Uterus (tissue), 4 donors: ENCODE data around the gene HMHB1. TPM values are rescaled to one million over a fixed set of nuclear protein-coding genes. Genes with fewer than 3 reads are reported as not detected.

ENCODE experiments used
- DNase-seq, 2 donors: peaks; one replicate each; pipeline ENCODE4 v3.0.0-alpha.2; 2019 to 2020
- H3K27ac ChIP-seq, 2 donors: fragments of 200-600 bp; sonication (generic); 1 replicate in 1 of 2; 2 replicates in 1 of 2; pipeline ENCODE4 v1.5.1; 2016 to 2018
- H3K27me3 ChIP-seq, 2 donors: fragments of 200-600 bp; sonication (generic); one replicate each; pipeline ENCODE4 v1.5.1; 2018 to 2019; ENCODE audit warnings: control low read depth in 1 of 2
- H3K36me3 ChIP-seq, 2 donors: fragments of 200-600 bp; sonication (generic); one replicate each; pipeline ENCODE4 v1.5.1; 2019; ENCODE audit warnings: control low read depth in 1 of 2
- H3K4me1 ChIP-seq, 2 donors: fragments of 200-600 bp; sonication (generic); one replicate each; pipeline ENCODE4 v1.5.1; 2018 to 2019; ENCODE audit warnings: control low read depth in 1 of 2
- H3K4me3 ChIP-seq, 2 donors: fragments of 200-600 bp; sonication (generic); 1 replicate in 1 of 2; 2 replicates in 1 of 2; pipeline ENCODE4 v1.5.1; 2018 to 2019; ENCODE audit warnings: mild to moderate bottlenecking in 1 of 2
- H3K9me3 ChIP-seq, 2 donors: fragments of 200-600 bp; sonication (generic); one replicate each; pipeline ENCODE4 v1.5.1; 2019; ENCODE audit warnings: control low read depth in 1 of 2
- CTCF ChIP-seq, 4 experiments: fragments of 200-600 bp in 2 of 4; fragments of 450-650 bp in 2 of 4; sonication (generic) in 2 of 4; IDR thresholded peaks; one replicate each; pipeline ENCODE4 v1.5.1; 2016 to 2019; ENCODE audit warnings: antibody characterized with exemption in 4 of 4, mild to moderate bottlenecking in 2 of 4, moderate library complexity in 1 of 4
- POLR2A ChIP-seq, 2 donors: fragments of 450-650 bp; IDR thresholded peaks; one replicate each; pipeline ENCODE4 v1.6.1; 2016; ENCODE audit warnings: antibody characterized with exemption in 2 of 2, mild to moderate bottlenecking in 1 of 2, moderate library complexity in 1 of 2
- intact Hi-C: fragments of 100-400 bp; cut with DNase I; formaldehyde crosslinking; loops from one replicate; pipeline ENCODE4 v1.15.1; 2023; ENCODE audit warnings: low total_unique reads
- total RNA-seq, 4 donors: library from RNA; depleted of rRNA in 3 of 4; stranded (reverse); fragments of >200 nt in 3 of 4; gene quantifications; one replicate each; pipeline versions ENCODE4 v1.1.0 to v1.2.4, GENCODE V29; 2014 to 2023
- donor health status: DM: yes; HTN: yes; CAD: no.

The HMHB1 gene
- total RNA-seq, 4 donors from 2014 or later: not detected

- no peak overlapping the region for H3K27ac ChIP-seq
- peaks cover 0 to 3% of the 10 kb centered on the region in 2 donors for H3K4me1 ChIP-seq
- H3K27me3 ChIP-seq: no peaks in the 10 kb centered on the region
- TF ChIP-seq CTCF (IDR thresholded peaks at IDR 0.05) (no peak), POLR2A (IDR thresholded peaks at IDR 0.05) (no peak)
- intact Hi-C loops: no loop called here
- H3K9me3 ChIP-seq: no peaks in the 10 kb centered on the region
- no peak overlapping the region for H3K4me3 ChIP-seq
- no peaks in the 10 kb centered on the region for H3K36me3 ChIP-seq
- no peak for DNase-seq
Observed at GRCh38 chr5:143791848-143792731, 19.9 kb upstream of the HMHB1 start.

- Histone ChIP-seq H3K9me3 (no peaks in the 10 kb centered on the region), H3K4me3 (no peak overlapping the region), H3K27ac (no peak overlapping the region), H3K27me3 (no peaks in the 10 kb centered on the region), H3K36me3 (no peaks in the 10 kb centered on the region), H3K4me1 (peaks cover 0 to 3% of the 10 kb centered on the region in 2 donors)
- intact Hi-C loops: no loop called here
- TF ChIP-seq POLR2A (IDR thresholded peaks at IDR 0.05) (no peak), CTCF (IDR thresholded peaks at IDR 0.05) (no peak)
- no peak for DNase-seq
Observed at GRCh38 chr5:143793249-143793648, 18.7 kb upstream of the HMHB1 start.

GRCh38 chr5:143796125-143796524 is 15.8 kb upstream of the HMHB1 start:
- no peaks in the 10 kb centered on the region for H3K27me3 ChIP-seq
- TF ChIP-seq POLR2A (IDR thresholded peaks at IDR 0.05) (no peak), CTCF (IDR thresholded peaks at IDR 0.05) (no peak)
- no peak overlapping the region for H3K4me3 ChIP-seq
- intact Hi-C loops: no loop called here
- peaks cover 0 to 3% of the 10 kb centered on the region in 2 donors for H3K4me1 ChIP-seq
- H3K36me3 ChIP-seq: no peaks in the 10 kb centered on the region
- H3K9me3 ChIP-seq: no peaks in the 10 kb centered on the region
- no peak for DNase-seq
- H3K27ac ChIP-seq: no peak overlapping the region

- H3K27me3 ChIP-seq: no peaks in the 10 kb centered on the region
Observed at GRCh38 chr5:143796753-143797152, 15.2 kb upstream of the HMHB1 start.

More at GRCh38 chr5:143796753-143797152, 15.2 kb upstream of the HMHB1 start:
- no peak for DNase-seq
- no peak overlapping the region for H3K4me3 ChIP-seq
- H3K27ac ChIP-seq: no peak overlapping the region
- intact Hi-C loops: no loop called here
- no peaks in the 10 kb centered on the region for H3K36me3 ChIP-seq
- no peak for TF ChIP-seq POLR2A (IDR thresholded peaks at IDR 0.05)
- no peak for TF ChIP-seq CTCF (IDR thresholded peaks at IDR 0.05)
- H3K4me1 ChIP-seq: peaks cover 0 to 3% of the 10 kb centered on the region in 2 donors
- H3K9me3 ChIP-seq: no peaks in the 10 kb centered on the region
